HG03280 (cell line): ENCODE data around the gene SCG5.

Experiments used
- ATAC-seq: cut with Tn5 transposase; IDR thresholded peaks from one replicate; pipeline ENCODE4 v1.9.1; 2021; ENCODE audit warnings: mild to moderate bottlenecking, moderate library complexity; ENCODE audit not compliant: unreplicated experiment

SCG5 gene

GRCh38 chr15:32657941-32658340 is 16.4 kb downstream of the SCG5 start:
- ATAC-seq: no peak

- no peak for ATAC-seq
Observed at GRCh38 chr15:32659340-32660155, 18.0 kb downstream of the SCG5 start.

- ATAC-seq: no peak
Observed at GRCh38 chr15:32663671-32664070, 22.2 kb downstream of the SCG5 start.

- no peak for ATAC-seq
Observed at GRCh38 chr15:32664796-32665195, 23.3 kb downstream of the SCG5 start.

GRCh38 chr15:32667321-32667720 is 25.8 kb downstream of the SCG5 start:
- no peak for ATAC-seq

- no peak for ATAC-seq
Observed at GRCh38 chr15:32668942-32669341, 27.4 kb downstream of the SCG5 start.

- ATAC-seq: no peak
Observed at GRCh38 chr15:32669896-32670611, 28.5 kb downstream of the SCG5 start.

GRCh38 chr15:32670623-32671022 is 29.1 kb downstream of the SCG5 start:
- no peak for ATAC-seq

GRCh38 chr15:32671339-32672325 is 30.1 kb downstream of the SCG5 start:
- no peak for ATAC-seq

- ATAC-seq: no peak
Observed at GRCh38 chr15:32674681-32675080, 33.2 kb downstream of the SCG5 start.

GRCh38 chr15:32675466-32675865 is 34.0 kb downstream of the SCG5 start:
- ATAC-seq: no peak

- ATAC-seq: no peak
Observed at GRCh38 chr15:32676169-32676568, 34.7 kb downstream of the SCG5 start.

GRCh38 chr15:32677238-32677750 is 35.8 kb downstream of the SCG5 start:
- ATAC-seq: no peak

GRCh38 chr15:32679298-32679690 is 37.8 kb downstream of the SCG5 start:
- no peak for ATAC-seq

- no peak for ATAC-seq
Observed at GRCh38 chr15:32682569-32682968, 41.1 kb downstream of the SCG5 start.

GRCh38 chr15:32682977-32683630 is 41.6 kb downstream of the SCG5 start:
- no peak for ATAC-seq

GRCh38 chr15:32683906-32684584 is 42.5 kb downstream of the SCG5 start:
- no peak for ATAC-seq

GRCh38 chr15:32685576-32685975 is 44.1 kb downstream of the SCG5 start:
- no peak for ATAC-seq

GRCh38 chr15:32687556-32687955 is 46.0 kb downstream of the SCG5 start:
- ATAC-seq: no peak

- no peak for ATAC-seq
Observed at GRCh38 chr15:32688151-32688639, 46.7 kb downstream of the SCG5 start.
